ENCODE data around the gene KHK.

Gene KHK

DNA sequence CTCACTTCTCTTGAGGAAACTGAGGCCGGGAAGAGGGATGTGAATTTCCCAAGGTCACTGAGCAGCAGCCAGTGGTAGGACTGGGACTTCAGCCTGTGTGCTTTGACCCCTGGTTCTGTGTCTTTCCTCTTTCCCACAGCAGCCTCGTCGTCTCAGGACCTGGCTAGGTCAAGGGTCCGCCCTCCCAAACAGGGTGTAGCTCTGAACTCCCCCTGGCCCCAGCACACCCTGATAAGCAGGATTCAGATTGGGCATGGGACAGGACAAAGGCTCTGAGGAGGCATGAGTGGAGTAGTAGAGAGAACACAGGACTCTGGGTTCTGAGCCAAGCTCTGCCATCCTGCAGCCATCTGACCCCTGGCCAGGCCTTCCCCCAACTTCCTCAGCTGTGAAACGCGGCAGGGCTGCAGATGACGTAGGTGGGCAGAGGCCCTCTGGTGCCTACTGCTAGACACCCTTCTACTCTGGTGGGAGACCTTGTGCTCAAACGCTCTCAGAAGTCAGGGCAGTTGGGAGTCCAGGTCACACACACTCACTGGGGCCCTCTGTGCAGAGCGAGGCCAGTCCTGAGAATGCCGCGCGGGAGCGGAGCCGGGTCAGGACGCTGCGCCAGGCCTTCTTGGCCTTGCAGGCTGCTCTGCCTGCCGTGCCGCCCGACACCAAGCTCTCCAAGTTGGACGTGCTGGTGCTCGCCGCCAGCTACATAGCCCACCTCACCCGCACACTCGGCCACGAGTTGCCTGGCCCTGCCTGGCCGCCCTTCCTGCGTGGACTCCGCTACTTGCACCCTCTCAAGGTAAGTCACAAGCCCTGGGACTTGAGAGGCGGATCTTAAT, 63.2 kb downstream of the KHK start:
- no peak overlapping the region for H3K9ac ChIP-seq (ENCODE audit: low read depth, low read length)
- H3K9me3 ChIP-seq (ENCODE audit: control insufficient read depth, insufficient read depth, low read length): no peaks in the 10 kb centered on the region
- H3K27me3 ChIP-seq (ENCODE audit: control insufficient read depth, insufficient read depth, low read length): no peaks in the 10 kb centered on the region
- no peaks in the 10 kb centered on the region for H3K4me1 ChIP-seq (ENCODE audit: control insufficient read depth, insufficient read depth, low read length)
- H3K36me3 ChIP-seq (ENCODE audit: control insufficient read depth, insufficient read depth, low read length): no peaks in the 10 kb centered on the region
- no peak overlapping the region for H3K4me3 ChIP-seq (ENCODE audit: low read depth, low read length)
- no peak overlapping the region for H3K27ac ChIP-seq (ENCODE audit: low read depth, low read length)
